Measurements from ENCODE around the gene ARHGAP44.

ARHGAP44 gene

GRCh38 chr17:12789481-12790248 lies at the start of gene ARHGAP44:
ARHGAP44 (plus strand) TSS chr17:12789498; CDS start chr17:12789839, 341 bp downstream.
- DNase-seq (ENCODE audit: low read depth), result no peak

DNA sequence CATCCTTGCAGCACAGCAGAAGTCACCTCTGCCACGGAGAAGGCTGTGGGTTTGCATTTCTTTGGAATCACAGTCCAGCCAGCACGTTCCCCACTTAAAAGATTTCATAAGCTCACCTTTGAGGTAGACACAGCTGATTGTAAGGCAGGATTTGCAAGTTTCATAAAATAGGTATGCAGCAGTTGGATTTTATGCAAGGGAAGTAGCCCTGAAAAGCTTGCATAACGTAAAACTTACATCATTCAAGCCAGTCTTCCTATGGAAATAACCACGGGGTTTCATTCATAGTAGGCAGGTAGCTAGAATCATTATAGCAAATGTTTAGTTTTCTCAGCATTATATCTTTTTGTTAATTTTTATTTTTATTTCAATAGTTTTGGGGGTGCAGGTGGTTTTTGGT lies 49.8 kb upstream of the ARHGAP44 start:
- DNase-seq (ENCODE audit: low read depth), result no peak

- DNase-seq (ENCODE audit: low read depth), result no peak
Observed at GRCh38 chr17:12743046-12743445, 46.3 kb upstream of the ARHGAP44 start.

DNA sequence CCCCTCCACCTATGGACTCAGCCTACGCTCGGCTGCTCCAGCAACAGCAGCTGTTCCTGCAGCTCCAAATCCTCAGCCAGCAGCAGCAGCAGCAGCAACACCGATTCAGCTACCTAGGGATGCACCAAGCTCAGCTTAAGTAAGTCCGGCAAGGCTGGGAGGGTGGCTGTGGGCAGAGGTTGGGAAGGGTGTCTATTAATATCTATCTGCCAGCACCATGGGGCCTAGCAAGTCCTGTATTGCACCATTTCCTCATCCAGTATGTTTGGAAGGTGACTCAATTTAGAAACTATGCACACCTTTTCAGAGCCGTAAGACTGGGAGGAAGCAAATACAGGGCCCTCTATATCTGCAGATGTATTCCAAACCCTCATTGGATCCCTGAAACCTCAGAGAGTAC lies 45.0 kb upstream of the ARHGAP44 start:
- no peak for DNase-seq (ENCODE audit: low read depth)

- no peak for DNase-seq (ENCODE audit: low read depth)
Observed at GRCh38 chr17:12744786-12745185, 44.5 kb upstream of the ARHGAP44 start.

- no peak for DNase-seq (ENCODE audit: low read depth)
Observed at GRCh38 chr17:12745486-12745885, 43.8 kb upstream of the ARHGAP44 start.

GRCh38 chr17:12756786-12757185 lies 32.5 kb upstream of the ARHGAP44 start:
- no peak for DNase-seq (ENCODE audit: low read depth)

DNA sequence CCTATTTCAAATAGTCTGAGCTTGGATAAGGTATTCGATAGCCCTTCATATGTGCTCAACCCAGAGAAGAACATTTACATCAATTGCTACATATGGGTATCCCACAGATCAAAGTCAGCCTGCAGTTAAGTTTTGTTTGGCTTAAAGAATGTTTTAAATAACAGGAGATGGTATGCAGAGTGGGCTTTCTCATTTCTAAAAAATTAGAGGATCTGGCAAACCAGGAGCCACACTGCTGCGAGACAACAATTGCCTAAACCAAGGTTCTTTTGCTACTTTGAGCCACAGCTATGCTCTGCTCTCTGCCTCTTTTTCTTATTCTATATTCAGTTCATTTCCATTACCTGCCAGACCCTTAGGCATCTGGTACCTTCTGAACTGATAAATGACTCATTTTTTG lies 30.2 kb upstream of the ARHGAP44 start:
- DNase-seq (ENCODE audit: low read depth), result no peak

DNA sequence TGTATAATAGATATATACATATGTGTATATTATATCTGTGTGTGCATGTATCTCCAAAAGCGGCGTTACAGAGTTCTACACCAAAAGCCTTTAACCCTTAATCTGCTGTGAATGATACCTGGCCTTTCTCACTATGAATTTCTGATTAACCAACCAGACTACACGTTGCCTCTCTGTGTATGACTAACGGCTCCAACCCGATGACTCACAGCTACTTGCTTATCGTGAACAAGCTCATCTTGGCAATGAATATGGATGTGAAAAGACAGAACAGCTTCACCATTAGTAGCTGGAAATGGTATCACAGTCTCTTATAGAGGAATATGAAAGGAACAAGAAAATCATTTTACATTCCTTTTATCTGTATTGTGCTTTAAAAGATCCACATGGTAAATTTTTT lies 23.8 kb upstream of the ARHGAP44 start:
- no peak for DNase-seq (ENCODE audit: low read depth)

DNA sequence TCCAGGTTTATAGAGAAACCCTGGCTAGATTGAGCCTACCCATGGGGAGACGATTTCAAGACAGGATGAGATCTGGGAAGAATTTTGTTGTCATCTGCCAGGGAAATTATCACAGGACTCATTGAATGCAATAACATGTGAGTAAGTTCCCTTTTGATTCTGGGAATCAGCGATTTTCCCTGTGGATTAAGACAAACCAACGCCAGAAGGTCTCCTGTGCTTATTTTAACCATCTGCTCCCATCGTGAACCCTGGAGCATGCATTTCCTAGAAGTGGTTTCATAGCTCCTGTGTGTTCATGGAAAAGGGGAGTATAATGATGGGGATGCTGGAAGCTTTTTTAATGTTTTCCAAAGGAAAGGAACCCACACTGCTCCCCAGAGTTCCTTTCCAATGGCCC lies 21.0 kb upstream of the ARHGAP44 start:
- DNase-seq (ENCODE audit: low read depth), result no peak

GRCh38 chr17:12769981-12770380 lies 19.3 kb upstream of the ARHGAP44 start:
- DNase-seq (ENCODE audit: low read depth), result no peak

DNA sequence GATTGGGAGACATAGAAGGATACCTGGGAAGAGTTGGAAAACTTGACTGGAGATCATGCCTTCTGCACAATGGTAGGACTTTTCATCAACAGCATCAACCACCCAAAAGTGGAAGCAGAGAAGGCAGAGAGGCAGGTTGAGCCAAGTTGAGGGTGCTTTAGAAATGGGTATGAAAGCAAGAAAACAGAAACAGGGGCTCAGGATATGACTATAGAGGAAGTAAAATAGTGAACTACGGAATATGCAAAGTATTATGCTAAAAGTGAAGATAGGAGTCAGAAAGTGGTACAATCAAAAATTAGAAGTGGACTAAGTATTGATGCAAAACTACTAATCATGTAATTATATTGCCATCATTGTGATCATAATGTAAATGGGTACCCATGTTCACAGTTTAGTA lies 16.1 kb upstream of the ARHGAP44 start:
- DNase-seq (ENCODE audit: low read depth), result no peak

DNA sequence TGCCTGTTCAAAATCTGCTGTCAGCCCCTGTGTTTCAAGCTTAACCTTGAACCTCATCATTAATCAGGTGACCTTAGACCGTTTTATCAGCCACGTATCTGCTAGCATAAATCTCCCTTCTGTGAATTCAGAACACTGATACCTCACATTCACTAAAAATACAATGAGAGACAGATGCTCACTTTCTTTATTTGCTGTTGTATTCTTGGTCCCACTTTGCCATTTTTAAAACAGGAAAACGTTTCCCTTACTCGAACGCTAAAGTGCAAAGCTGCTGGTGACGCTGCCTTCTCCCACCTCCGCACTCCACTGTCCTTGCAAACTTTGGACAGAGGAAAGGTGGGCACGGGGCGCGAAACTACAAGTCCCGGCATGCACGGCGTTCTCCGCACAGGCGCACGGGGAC lies 220 bp upstream of the ARHGAP44 start:
- DNase-seq (ENCODE audit: low read depth), result no peak

- DNase-seq (ENCODE audit: low read depth), result no peak
Observed at GRCh38 chr17:12790249-12791106, 1.2 kb downstream of the ARHGAP44 start.

- DNase-seq (ENCODE audit: low read depth), result no peak
Observed at GRCh38 chr17:12794919-12795532, 5.7 kb downstream of the ARHGAP44 start.

DNA sequence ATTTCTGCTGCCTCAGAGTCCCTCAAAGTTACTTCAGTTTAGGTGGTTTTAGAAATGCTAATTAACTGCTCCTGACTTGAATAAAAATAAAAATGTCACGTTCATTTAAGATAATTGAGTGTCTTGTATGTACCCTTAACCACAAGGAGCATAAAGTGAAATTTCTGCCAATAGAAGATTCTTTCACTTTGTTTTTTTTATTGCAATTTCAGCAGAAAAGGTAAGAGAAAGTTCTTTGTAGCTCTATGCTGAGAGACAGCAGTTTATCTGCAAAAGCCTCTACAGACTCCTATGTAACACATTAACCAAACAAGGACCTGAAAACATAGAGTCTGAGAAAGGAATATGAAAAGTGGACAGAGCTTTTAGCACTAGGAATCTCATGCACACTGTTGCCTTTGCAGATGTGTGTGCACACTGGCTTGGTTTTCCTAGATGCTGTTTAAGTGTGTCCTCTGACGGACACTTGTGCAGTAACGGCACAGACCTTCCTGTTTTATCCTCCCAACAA lies 11.6 kb downstream of the ARHGAP44 start:
- no peak for DNase-seq (ENCODE audit: low read depth)

- DNase-seq (ENCODE audit: low read depth), result no peak
Observed at GRCh38 chr17:12806630-12807029, 17.3 kb downstream of the ARHGAP44 start.

DNA sequence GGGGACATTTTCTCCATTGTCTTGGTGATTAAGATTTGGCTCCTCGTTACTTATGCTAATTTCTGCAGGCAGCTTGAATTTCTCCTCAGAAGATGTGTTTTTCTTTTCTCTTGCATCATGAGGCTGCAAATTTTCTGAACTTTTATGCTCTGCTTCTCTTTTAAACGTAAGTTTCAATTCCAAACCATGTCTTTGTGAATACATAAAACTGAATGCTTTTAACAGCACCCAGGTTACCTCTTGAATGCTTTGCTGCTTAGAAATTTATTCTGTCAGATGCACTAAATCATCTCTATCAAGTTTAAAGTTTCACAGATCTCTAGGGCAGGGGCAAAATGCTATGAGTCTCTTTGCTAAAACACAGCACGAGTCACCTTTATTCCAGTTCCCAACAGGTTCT lies 19.4 kb downstream of the ARHGAP44 start:
- DNase-seq (ENCODE audit: low read depth), result no peak

GRCh38 chr17:12812877-12813276 lies 23.6 kb downstream of the ARHGAP44 start:
- DNase-seq (ENCODE audit: low read depth), result no peak

DNA sequence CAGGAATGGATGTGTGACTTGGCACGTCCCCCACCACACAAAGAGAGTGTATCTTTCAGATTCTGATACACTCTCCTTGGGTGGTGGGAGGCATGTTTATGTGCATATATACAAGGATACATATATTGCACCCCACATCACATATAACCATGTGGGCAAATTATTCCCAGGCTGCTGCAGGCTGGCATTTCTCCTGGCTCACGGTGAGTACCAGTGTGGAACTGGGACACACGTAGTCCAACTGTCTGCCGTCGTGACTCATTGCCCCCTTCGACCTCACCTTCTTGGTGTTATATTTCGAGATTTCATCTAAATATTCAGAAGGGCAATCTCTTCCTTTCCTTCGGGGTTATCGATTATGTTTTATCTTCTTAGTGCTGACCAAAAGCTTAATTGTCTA lies 24.4 kb downstream of the ARHGAP44 start:
- DNase-seq (ENCODE audit: low read depth), result no peak

GRCh38 chr17:12814718-12815117 lies 25.4 kb downstream of the ARHGAP44 start:
- DNase-seq (ENCODE audit: low read depth), result no peak

GRCh38 chr17:12815642-12816141 lies 26.4 kb downstream of the ARHGAP44 start:
- no peak for DNase-seq (ENCODE audit: low read depth)
